K562 (cell line): ENCODE measurements around the gene DIPK1B. TPM values are rescaled to one million over a fixed set of nuclear protein-coding genes. Genes with fewer than 3 reads are reported as not detected.

Experiments used
- C11orf30 ChIP-seq: fragments of 450-650 bp; IDR thresholded peaks from 2 replicates; pipeline ENCODE4 v1.6.1; 2016; ENCODE audit warnings: low read depth, mild to moderate bottlenecking
- E2F5 ChIP-seq: sonication (generic); formaldehyde crosslinking; IDR thresholded peaks from 2 replicates; pipeline ENCODE4 v1.8.0; 2022; ENCODE audit warnings: mild to moderate bottlenecking, missing genetic modification reagents
- ELK3 ChIP-seq: fragments of 450-650 bp; formaldehyde crosslinking; IDR thresholded peaks from 2 replicates; pipeline ENCODE4 v1.4.0; 2020; ENCODE audit warnings: mild to moderate bottlenecking
- ETV1 ChIP-seq: fragments of 450-650 bp; conservative IDR thresholded peaks from 2 replicates; pipeline ENCODE4 v1.6.1; 2016; ENCODE audit warnings: missing genetic modification characterization, control low read depth, low read depth, missing compliant biosample characterization
- HDAC3 ChIP-seq: fragments of 450-650 bp; IDR thresholded peaks from 2 replicates; pipeline ENCODE4 v1.6.1; 2018; ENCODE audit warnings: borderline replicate concordance, mild to moderate bottlenecking, moderate library complexity; ENCODE audit not compliant: partially characterized antibody
- HEY1 ChIP-seq: fragments of 250-450 bp; sonication (Bioruptor Pico); IDR thresholded peaks from 2 replicates; pipeline ENCODE4 v1.5.0; 2020; ENCODE audit warnings: mild to moderate bottlenecking, moderate library complexity, borderline replicate concordance
- KDM4B ChIP-seq, 2 experiments: fragments of 450-650 bp in 1 of 2; sonication (generic) in 1 of 2; IDR thresholded peaks; 2 replicates each; pipeline ENCODE4 v1.6.1; 2016 to 2017; ENCODE audit warnings: borderline replicate concordance in 2 of 2, antibody characterized with exemption in 1 of 2, low read depth in 1 of 2, mild to moderate bottlenecking in 1 of 2
- SMARCA5 ChIP-seq: fragments of 450-650 bp; IDR thresholded peaks from 2 replicates; pipeline ENCODE4 v1.6.1; 2016
- ZNF561 ChIP-seq: fragments of 450-650 bp; formaldehyde crosslinking; conservative IDR thresholded peaks from 2 replicates; pipeline ENCODE4 v1.4.0; 2020; ENCODE audit warnings: mild to moderate bottlenecking, moderate library complexity
- ZNF79 ChIP-seq: fragments of 250-450 bp; sonication (Bioruptor Pico); IDR thresholded peaks from 2 replicates; pipeline ENCODE4 v1.4.0; 2020; ENCODE audit warnings: low read depth, mild to moderate bottlenecking, moderate library complexity
- polyA plus RNA-seq, 8 experiments: library from polyadenylated mRNA; depleted of rRNA in 4 of 8; stranded (reverse) in 5 of 8; unstranded in 3 of 8; fragments of >200 nt; fragmentation: Nextera tagmentation in 2 of 8; fragmentation: Illumina TruSeq in 1 of 8; extraction: Ambion mirVana in 2 of 8; extraction: Trizol in 1 of 8; gene quantifications; 2 replicates each; pipeline versions ENCODE4 v1.2.1 to v1.2.3, GENCODE V29; 2011 to 2014; ENCODE audit warnings: inconsistent platforms in 1 of 8, missing spikeins in 1 of 8
- total RNA-seq, 7 experiments: library from RNA; depleted of rRNA in 6 of 7; stranded (reverse); fragments of >200 nt in 6 of 7; fragmentation: Illumina TruSeq in 2 of 7; extraction: Trizol in 2 of 7; gene quantifications; 2 replicates each; pipeline versions ENCODE4 v1.2.1 to v1.2.3, GENCODE V29; 2011 to 2021; ENCODE audit warnings: low replicate concordance in 1 of 7
- TF ChIP-seq, protein P1 (sequence below), 2 experiments: fragments of 450-650 bp; IDR thresholded peaks; 2 replicates each; pipeline ENCODE4 v1.6.1; 2016; ENCODE audit warnings: mild to moderate bottlenecking in 2 of 2, borderline replicate concordance in 1 of 2, low read depth in 1 of 2, moderate library complexity in 1 of 2
- TF ChIP-seq, protein P2 (sequence below): fragments of 250-450 bp; sonication (Bioruptor Pico); IDR thresholded peaks from 2 replicates; pipeline ENCODE4 v1.5.0; 2021; ENCODE audit warnings: mild to moderate bottlenecking, moderate library complexity

Gene DIPK1B
- total and polyA plus RNA-seq, 9 of the 15 experiments (the other 6 are each of a cell fraction or from before 2014, with no cell fraction given), result 0.08 to 22.3 (median 5.9) TPM

- TF ChIP-seq, protein P1, sequence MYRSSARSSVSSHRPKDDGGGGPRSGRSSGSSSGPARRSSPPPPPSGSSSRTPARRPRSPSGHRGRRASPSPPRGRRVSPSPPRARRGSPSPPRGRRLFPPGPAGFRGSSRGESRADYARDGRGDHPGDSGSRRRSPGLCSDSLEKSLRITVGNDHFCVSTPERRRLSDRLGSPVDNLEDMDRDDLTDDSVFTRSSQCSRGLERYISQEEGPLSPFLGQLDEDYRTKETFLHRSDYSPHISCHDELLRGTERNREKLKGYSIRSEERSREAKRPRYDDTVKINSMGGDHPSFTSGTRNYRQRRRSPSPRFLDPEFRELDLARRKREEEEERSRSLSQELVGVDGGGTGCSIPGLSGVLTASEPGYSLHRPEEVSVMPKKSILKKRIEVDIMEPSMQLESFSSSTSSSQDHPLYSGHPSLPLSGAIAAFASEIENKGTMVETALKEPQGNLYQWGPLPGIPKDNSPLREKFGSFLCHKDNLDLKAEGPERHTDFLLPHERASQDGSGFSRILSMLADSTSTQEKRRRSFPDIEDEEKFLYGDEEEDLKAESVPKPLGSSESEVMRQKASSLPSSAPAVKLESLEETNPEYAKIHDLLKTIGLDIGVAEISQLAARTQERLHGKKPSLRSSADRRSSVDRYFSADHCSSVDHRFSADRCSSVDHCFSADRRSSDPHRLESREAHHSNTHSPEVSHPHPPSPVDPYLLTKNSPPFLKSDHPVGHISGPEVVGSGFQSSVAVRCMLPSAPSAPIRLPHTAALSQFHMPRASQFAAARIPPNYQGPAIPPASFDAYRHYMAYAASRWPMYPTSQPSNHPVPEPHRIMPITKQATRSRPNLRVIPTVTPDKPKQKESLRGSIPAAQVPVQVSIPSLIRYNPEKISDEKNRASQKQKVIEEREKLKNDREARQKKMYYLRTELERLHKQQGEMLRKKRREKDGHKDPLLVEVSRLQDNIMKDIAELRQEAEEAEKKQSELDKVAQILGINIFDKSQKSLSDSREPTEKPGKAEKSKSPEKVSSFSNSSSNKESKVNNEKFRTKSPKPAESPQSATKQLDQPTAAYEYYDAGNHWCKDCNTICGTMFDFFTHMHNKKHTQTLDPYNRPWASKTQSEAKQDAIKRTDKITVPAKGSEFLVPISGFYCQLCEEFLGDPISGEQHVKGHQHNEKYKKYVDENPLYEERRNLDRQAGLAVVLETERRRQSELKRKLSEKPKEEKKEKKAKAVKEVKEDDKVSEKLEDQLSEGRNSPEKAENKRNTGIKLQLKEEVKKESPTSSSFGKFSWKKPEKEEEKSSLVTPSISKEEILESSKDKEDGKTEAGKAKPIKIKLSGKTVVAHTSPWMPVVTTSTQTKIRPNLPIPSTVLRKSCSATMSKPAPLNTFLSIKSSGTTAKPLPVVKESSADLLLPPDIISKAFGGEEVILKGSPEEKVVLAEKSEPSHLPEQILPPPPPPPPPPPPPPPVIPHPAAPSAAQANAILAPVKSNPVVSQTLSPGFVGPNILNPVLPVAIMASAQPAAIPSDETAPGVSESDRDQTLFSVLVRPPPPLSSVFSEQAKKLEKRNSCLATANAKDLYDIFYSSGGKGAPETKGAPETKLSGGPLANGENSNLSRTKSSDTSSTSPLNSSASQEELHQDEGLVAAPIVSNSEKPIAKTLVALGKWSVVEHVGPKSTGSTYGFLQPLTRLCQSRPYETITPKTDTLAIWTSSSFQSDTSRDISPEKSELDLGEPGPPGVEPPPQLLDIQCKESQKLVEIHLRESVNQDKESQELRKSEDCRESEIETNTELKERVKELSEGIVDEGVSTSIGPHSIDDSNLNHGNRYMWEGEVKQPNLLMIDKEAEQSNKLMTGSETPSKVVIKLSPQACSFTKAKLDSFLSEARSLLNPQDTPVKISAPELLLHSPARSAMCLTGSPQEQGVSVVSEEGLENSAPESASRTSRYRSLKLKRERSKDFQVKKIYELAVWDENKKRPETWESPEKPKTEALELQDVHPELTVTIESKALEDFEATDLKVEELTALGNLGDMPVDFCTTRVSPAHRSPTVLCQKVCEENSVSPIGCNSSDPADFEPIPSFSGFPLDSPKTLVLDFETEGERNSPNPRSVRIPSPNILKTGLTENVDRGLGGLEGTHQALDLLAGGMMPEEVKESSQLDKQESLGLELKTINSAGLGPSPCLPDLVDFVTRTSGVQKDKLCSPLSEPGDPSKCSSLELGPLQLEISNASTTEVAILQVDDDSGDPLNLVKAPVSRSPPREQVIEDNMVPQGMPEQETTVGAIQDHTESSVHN (IDR thresholded peaks at IDR 0.05; ENCODE audit: borderline replicate concordance in 1 of 2, low read depth in 1 of 2), result no peak
- TF ChIP-seq E2F5 (CRISPR knock-in tag) (no peak), ZNF561 (no peak), ETV1 (tag) (peak; percentile 94), HEY1 (CRISPR knock-in tag) (no peak), C11orf30 (no peak), SMARCA5 (no peak), HDAC3 (no peak), ZNF79 (CRISPR knock-in tag) (no peak), KDM4B (IDR thresholded peaks at IDR 0.05; ENCODE audit: borderline replicate concordance in 2 of 2, low read depth in 1 of 2) (peak in 1 of 2 experiments; percentile 93; a peak in 2 of 4 replicates), ELK3 (CRISPR knock-in tag) (no peak)
- TF ChIP-seq, protein P2, sequence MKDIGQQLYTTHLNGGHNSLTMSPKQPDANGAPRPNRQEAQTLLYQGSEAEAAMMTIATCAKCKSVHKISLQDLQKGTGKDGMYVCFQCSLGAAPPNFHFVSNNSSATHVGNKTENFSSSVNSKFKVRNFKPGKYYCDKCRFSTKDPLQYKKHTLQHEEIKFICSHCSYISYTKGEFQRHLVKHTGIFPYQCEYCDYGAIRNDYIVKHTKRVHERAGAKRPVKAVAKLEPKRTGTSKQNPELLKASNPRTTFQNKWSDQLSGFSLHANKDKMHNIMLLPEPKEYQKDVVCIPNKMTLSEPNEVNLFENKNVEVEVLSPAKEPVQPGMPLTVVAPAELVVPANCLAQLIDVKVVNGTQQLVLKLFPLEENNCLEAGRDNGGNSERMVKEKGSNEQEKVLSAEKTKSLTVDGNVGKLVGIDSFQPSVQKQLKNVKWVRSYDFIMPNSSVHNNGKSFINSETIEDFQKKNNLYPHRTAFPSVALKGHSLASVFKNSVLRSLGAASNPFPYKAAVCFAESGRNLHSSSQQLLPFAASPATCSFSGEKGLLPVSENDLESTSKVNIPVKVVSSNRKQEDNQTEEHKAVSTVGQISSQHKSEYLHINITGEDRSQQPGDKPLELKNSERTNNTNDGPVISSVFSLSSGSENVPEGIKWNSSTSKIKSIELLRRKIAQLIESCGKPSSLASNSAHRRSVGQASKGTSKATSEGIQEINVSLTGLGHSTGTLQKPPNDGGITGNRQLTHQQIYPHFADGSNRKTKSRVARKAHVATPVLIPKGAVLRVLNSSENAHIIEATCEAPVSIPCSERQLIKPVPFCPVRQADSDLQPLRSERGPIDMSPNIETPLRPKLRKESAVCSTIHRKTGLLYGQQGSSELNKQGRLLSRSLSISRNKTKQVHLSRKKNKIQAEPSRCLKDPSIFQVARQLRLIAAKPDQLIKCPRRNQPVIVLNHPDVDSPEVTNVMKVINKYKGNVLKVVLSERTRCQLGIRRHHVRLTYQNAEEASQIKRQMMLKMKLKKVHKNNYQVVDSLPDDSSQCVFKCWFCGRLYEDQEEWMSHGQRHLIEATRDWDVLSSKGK (CRISPR knock-in tag), result no peak
Measured at GRCh38 chr9:136662656-136663581, 49.5 kb upstream of the DIPK1B start, which contains the start of gene EGFL7 (continued).
